Sciatic nerve (tissue), 2 donors: ENCODE measurements around the gene PSAT1. TPM values are rescaled to one million over a fixed set of nuclear protein-coding genes. Genes with fewer than 3 reads are reported as not detected.

Experiments
- ATAC-seq: fragments of 200-7000 bp; cut with Tn5 transposase; one replicate; pipeline ENCODE4 v1.9.1; 2020; ENCODE audit warnings: mild to moderate bottlenecking, moderate library complexity
- DNase-seq: peaks from one replicate; pipeline ENCODE4 v3.0.0-alpha.2; 2020; ENCODE audit warnings: low spot score
- intact Hi-C: fragments of 100-400 bp; cut with DNase I; formaldehyde crosslinking; loops from one replicate; pipeline ENCODE4 v1.14.2; 2022
- total RNA-seq: library from RNA; stranded (reverse); fragmentation: NEBNext Ultra II Directional; extraction: Animal tissue kit (Norgen Biotek cat#: 25700); gene quantifications from one replicate; pipeline ENCODE4 v1.2.1, GENCODE V29; 2021
- donor health status: DM: no; HTN: no; CAD: no.
- donor health status: DM: no; HTN: no; CAD: no.

The PSAT1 gene
- total RNA-seq, 1 donor from 2014 or later, result 17.0 TPM

- DNase-seq, result no peak
- intact Hi-C loops, result no loop called here
- ATAC-seq, result no peak
Measured at GRCh38 chr9:78311886-78312524, 15.1 kb downstream of the PSAT1 start.

GRCh38 chr9:78314550-78314949 lies 17.6 kb downstream of the PSAT1 start:
- no peak for ATAC-seq
- intact Hi-C loops, result no loop called here
- DNase-seq, result no peak

- peak; percentile 46 for ATAC-seq
- no peak for DNase-seq
- intact Hi-C loops, result no loop called here
Measured at GRCh38 chr9:78314953-78315870, 18.3 kb downstream of the PSAT1 start.

DNA sequence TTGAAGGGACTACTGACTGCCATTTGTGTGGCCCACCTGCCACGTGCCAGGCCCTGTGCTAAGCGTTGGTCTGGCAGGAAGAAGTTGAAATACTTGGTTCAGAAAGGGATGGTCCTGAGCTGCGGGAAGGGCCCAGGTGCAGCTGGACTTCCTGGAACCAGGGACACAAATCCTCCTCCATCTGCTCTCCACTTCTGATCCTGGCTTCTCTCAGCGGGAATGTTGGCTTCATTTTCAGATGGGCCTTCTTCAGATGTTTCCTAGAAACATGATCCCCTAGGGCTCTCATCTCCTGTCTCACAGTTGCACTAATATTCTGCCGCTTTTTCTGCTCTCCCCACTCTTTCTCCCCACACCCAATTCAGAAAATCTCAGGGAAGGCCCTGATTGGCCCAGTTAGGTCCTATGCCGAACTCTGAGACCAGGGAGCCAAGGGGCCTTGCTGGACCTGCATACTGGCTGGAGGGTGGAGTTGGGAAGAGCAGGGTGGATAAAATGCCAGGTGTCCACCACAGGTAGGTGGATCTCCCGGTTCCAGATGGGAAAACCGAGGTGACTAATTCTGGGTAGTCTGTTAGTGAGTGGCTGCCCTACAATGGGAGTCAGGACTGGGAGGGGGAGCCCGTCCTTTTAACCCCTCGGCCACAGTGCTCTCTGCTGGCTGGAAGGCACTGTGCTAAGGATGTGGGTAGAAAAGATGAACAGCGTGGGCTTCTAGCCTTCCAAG lies 19.4 kb downstream of the PSAT1 start:
- ATAC-seq (no peak), DNase-seq (no peak)
- intact Hi-C loops, result no loop called here

- intact Hi-C loops, result no loop called here
- DNase-seq, result no peak
- no peak for ATAC-seq
Measured at GRCh38 chr9:78319197-78320029, 22.5 kb downstream of the PSAT1 start.

DNA sequence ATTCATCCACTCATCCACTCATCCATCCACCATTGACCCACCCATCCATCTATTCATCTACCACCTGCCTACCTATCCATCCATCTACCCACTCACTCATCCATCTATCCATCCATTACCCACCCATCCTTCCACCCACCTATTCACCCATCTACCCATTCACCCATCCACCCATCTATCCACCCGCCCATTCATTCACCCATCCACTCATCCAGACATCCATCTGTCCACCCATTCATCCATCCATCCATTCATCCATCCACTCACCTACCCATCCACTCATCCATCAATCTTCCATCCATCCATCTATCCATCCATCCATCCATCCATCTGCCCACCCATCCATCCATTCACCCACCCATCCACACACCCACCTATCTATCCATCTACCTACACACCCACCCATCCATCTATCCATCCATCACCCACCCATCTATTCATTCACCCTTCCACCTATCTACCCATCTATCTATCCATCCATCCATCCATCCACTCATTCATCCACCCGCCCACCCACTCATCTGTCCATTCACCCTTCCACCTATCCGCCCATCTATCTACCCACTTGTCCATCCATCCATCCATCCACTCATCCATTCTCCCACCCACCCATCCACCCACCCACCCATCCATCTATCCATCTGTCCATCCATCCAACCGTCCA lies 23.2 kb downstream of the PSAT1 start:
- intact Hi-C loops, result no loop called here
- ATAC-seq (no peak), DNase-seq (no peak)

GRCh38 chr9:78320875-78321496 lies 24.1 kb downstream of the PSAT1 start:
- ATAC-seq, result peak; percentile 87
- intact Hi-C loops, result no loop called here
- DNase-seq, result no peak

GRCh38 chr9:78321505-78321904 lies 24.6 kb downstream of the PSAT1 start:
- ATAC-seq (no peak), DNase-seq (no peak)
- intact Hi-C loops, result no loop called here

DNA sequence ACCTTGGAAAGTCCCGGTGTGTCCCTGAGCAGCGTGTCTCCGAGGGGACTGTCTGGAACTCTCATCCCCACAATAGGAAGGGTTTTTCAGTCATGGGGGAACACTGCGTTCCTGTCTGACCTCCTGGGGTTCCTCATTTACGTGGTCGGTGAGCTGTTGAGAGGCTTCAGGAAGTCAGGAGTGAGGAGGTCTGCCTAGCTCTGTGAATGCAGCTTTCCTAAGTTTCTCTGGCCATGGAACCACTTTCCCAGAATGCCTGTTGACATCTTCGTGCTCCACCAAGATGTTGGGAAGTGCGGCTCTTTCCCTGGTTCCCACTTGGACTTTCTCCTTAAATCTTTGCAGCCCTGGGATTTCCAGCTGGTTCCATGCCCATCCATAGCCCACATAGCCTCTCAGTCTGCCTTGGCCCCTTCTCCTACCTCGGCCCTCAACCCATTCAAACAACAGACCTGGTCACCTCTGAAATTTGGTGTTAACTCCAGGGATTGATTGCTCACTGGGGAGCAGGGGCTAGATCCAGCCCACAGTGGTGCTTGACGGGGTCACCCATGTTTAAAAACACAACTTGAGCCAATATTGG lies 27.2 kb downstream of the PSAT1 start:
- intact Hi-C loops, result no loop called here
- no peak for ATAC-seq

GRCh38 chr9:78324682-78325081 lies 27.8 kb downstream of the PSAT1 start:
- no peak for ATAC-seq
- DNase-seq, result no peak
- intact Hi-C loops, result no loop called here

More for the DNA sequence above, 27.2 kb downstream of the PSAT1 start:
- DNase-seq, result no peak

DNA sequence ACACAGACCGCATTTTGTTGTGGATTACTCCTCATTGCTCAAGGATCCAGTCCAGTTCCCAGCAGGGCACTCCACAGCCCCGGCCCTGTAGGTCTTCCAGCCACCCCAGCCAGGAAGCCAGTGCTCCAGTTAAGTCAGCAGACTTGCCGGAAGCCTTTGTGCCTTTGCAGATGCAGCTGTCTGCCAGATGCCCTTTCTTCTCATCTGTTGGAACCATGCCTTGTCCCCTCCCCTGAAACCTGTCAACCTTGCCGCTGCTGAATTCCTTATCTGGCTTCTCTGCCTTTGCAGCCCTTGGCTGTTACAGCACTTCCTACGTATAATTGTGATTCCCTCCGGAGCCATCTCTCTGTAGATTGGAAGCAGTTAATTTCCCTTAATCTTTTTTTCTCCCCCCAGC lies 28.4 kb downstream of the PSAT1 start:
- intact Hi-C loops, result no loop called here
- ATAC-seq (peak; percentile 71), DNase-seq (no peak)

DNA sequence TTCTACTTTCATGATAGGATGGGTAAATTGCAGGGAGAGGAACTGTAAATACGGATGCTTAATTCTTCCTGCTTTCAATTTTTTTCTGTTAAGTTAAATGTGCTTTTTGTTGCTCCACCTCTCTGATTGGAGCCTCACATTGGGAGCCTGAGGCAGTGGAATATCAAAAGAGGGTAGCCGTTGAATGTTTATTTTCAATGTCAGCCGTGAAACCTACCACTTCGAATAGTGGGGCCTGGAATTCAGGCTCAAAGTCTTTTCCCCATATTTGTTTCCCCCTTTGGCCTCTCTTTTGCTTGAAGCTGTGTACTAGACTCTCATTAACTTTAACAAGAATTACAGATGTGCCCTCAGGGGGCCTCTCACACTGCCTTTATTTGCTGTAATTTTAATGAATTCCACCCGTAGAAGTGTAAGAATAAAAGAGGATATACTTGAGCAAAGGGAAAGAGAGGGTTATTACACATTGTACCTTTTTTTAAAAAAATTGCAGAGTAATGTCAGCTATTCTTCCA lies 29.0 kb downstream of the PSAT1 start:
- intact Hi-C loops, result no loop called here
- ATAC-seq, result no peak
- no peak for DNase-seq

DNA sequence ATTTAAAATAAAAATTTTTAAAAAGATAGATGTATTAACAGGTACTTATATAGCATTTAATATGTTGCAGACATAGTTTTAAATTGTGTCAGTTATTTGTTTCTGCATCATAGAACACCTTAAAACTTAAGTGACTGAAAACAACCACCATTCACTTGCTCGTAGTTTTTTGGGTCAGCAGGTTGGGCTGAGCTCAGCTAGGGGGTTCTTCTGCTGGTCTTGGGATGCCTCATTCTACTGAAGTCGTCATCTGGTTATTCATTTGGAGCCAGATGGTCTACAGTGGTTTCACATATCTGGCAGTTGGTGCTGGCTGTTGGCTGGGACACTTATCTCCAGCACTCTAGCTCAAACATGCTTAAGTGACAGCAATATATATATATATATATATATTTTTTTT lies 29.6 kb downstream of the PSAT1 start:
- DNase-seq (no peak), ATAC-seq (no peak)
- intact Hi-C loops, result no loop called here

DNA sequence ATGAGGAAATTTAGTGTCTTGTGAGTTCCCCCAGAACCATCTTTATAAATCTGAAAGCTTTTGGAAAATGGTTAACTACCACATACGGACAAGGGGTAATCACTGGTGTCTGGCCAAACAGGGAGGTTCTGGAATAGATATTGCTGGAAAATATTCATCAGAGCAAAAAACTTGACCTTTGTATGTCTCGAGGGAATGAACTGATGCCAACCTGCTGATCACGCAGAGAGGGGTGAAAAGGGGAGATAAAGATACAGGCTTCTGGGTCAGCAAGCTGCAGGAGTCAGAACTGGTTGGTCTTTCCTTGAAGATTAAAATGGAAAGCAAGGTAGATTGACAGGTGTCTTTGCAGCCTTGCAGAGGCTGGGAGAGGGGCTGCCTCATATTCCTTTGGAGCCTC lies 35.5 kb downstream of the PSAT1 start:
- intact Hi-C loops, result no loop called here
- DNase-seq, result no peak
- no peak for ATAC-seq

DNA sequence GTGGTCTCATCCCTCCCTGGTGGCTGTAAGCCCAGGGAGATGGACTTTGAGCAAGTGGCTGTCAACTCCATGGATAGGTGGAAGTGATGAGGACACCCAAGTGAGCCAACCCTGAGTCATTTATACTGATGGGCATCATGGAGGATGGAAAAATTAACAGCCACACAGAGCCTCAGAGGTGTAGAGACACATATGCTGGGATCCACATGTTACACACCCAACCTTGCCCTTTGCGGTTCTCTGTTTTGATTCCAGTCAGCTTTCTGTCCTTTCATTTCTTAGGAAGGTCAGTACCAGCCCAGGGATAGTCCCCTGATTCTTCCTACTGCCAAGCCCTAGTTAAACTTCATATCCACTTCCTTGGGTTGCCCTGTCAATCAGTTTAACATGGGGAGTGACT lies 51.9 kb downstream of the PSAT1 start:
- DNase-seq, result no peak
- no peak for ATAC-seq
- intact Hi-C loops, result no loop called here

GRCh38 chr9:78351816-78352215 lies 54.9 kb downstream of the PSAT1 start:
- DNase-seq (no peak), ATAC-seq (no peak)
- intact Hi-C loops, result no loop called here

DNA sequence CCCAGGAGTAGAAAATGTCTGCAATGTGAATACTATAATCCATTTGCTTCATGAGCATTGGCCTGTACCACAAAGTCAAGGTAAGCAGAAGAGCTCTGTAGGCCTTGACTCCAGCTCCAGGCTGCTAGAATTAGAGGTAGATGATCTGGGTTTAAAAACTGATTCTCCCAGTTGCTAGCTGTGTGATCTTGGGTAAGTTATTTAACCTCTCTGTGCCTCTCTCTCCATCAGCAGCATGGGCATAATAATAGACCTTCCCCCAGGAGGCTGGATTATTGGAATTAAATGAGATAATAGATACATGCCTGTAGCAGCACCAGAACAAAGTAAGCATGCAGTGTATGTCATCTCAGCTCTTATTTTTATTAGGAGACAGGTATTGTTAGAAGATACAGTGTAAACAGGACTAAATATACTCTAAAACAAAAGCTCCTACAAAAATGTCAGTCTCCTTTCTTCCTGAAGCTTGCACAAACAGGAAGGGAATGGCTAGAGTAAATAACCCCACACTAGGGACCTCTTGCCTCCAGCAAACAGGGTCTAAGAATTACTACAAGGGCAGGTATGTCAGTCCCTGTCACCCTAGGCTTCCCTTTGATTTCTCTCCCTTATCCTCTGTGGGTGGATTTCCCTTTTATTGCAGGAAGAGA lies 57.5 kb downstream of the PSAT1 start:
- ATAC-seq, result no peak
- intact Hi-C loops, result no loop called here
- DNase-seq, result no peak
